ENCODE data around the gene ERLIN1.
"Not testable (repeated sequence)": the region's sequence is repeated elsewhere in the genome, so short reads cannot be mapped to it uniquely, and the experiment has no call there.

Gene ERLIN1

DNA sequence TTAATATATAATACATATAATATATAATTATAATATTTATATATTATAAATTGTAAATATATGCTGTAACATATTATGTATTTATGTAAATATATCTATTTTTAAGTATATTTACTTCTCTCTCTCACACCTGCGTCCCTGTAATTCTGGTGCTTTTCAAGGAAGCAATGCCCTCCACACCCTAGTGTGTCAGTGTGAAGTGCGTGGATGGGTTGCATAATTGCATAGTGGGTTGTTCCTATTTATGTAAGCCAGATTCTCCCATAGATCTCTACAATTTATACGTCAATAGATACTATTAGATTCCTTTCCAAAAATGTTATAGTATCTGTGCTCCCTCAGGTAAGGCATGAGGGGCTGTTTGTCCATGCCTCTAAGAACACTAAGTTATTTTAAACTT, 54.3 kb downstream of the ERLIN1 start:
- CTCF ChIA-PET, result interaction anchor here (1.0 to 1.3 kb wide), 2 partner anchors 13 to 33 kb away, joined by 3 read pairs; no protein-coding TSS in a partner anchor
- TF ChIP-seq, protein P1, sequence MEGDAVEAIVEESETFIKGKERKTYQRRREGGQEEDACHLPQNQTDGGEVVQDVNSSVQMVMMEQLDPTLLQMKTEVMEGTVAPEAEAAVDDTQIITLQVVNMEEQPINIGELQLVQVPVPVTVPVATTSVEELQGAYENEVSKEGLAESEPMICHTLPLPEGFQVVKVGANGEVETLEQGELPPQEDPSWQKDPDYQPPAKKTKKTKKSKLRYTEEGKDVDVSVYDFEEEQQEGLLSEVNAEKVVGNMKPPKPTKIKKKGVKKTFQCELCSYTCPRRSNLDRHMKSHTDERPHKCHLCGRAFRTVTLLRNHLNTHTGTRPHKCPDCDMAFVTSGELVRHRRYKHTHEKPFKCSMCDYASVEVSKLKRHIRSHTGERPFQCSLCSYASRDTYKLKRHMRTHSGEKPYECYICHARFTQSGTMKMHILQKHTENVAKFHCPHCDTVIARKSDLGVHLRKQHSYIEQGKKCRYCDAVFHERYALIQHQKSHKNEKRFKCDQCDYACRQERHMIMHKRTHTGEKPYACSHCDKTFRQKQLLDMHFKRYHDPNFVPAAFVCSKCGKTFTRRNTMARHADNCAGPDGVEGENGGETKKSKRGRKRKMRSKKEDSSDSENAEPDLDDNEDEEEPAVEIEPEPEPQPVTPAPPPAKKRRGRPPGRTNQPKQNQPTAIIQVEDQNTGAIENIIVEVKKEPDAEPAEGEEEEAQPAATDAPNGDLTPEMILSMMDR (IDR thresholded peaks at IDR 0.05; ENCODE audit: control extremely low read depth, extremely low read depth, low read depth, missing control alignments), result no peak
- POLR2A ChIA-PET, result no interaction called here
- no peak for DNase-seq (ENCODE audit: extremely low spot score)

DNA sequence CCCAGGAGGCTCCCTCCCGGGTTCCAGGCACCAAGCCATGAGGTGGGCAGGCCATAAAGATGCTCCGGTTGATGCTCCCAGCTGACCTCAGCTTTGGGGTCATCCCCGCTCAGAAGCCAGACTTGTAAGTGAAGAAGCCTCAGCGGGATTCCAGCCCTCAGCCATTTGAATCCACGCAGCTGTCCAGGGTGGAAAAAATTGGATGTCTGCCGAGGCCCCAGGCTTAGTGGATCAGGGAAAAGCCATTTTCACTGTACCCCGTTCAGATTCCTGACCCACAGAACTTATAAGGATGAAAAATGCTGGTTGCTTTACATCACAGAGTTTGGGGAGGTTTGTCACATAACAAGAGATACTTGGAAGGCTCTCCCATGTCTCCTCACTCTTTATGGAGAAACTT, 55.0 kb downstream of the ERLIN1 start:
- CTCF ChIA-PET, result no interaction called here

DNA sequence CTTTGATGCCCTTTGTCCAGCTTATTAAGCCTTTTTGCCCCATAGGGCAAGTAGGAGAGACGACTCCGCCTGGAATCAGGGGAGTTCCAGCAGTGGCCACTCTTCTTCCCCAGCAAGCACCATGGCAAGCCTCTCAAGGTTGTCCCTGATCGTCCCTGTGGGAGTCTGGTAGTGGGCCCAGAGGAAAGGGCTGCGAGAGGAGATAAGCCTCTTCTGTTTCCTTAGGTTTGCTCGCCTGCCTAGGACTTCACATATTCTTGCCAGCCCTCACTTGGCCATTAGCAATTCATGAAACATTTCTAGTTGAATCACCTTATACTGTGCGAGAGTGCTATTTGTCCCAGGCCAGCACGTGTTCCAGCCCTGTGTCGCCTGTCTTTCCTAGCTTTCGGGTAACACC, 56.4 kb downstream of the ERLIN1 start:
- ChIA-PET POLR2A (interaction anchor here (0.6 kb wide), 1 partner anchor 1254 kb away, joined by 3 read pairs; no protein-coding TSS in a partner anchor), CTCF (interaction anchor here (0.7 to 1.5 kb wide), 3 partner anchors 10 to 284 kb away, joined by 3 read pairs; no protein-coding TSS in a partner anchor)
- no peak for DNase-seq (ENCODE audit: extremely low spot score)
- TF ChIP-seq, protein P1 (IDR thresholded peaks at IDR 0.05; ENCODE audit: control extremely low read depth, extremely low read depth, low read depth, missing control alignments), result no peak

More for the DNA sequence above, 55.0 kb downstream of the ERLIN1 start:
- TF ChIP-seq, protein P1 (IDR thresholded peaks at IDR 0.05; ENCODE audit: control extremely low read depth, extremely low read depth, low read depth, missing control alignments), result no peak
- POLR2A ChIA-PET, result no interaction called here
- no peak for DNase-seq (ENCODE audit: extremely low spot score)

DNA sequence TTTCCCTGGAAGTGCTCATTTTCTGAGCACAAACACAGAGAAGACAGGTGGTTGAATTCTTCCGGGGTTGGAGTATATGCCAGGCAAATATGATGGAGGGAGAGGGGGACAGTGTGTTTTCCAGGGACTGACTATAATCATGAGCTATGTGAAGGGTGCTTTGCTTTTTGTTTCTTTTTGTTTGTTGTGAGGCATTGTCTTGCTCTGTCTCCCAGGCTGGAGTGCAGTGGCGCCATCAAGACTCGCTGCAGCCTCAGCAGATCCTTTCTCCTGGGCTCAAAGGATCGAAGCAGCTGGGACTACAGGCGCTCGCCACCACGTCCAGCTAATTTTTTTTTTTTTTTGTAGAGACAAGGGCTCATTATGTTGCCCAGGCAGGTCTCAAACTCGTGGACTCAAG, 56.9 kb downstream of the ERLIN1 start:
- TF ChIP-seq, protein P1 (IDR thresholded peaks at IDR 0.05; ENCODE audit: control extremely low read depth, extremely low read depth, low read depth, missing control alignments), result no peak
- ChIA-PET CTCF (interaction anchor here (0.7 to 1.5 kb wide), 4 partner anchors 10 to 283 kb away, joined by 3 read pairs; no protein-coding TSS in a partner anchor), POLR2A (interaction anchor here (0.6 kb wide), 1 partner anchor 1253 kb away, joined by 3 read pairs; no protein-coding TSS in a partner anchor)
- no peak for DNase-seq (ENCODE audit: extremely low spot score)

DNA sequence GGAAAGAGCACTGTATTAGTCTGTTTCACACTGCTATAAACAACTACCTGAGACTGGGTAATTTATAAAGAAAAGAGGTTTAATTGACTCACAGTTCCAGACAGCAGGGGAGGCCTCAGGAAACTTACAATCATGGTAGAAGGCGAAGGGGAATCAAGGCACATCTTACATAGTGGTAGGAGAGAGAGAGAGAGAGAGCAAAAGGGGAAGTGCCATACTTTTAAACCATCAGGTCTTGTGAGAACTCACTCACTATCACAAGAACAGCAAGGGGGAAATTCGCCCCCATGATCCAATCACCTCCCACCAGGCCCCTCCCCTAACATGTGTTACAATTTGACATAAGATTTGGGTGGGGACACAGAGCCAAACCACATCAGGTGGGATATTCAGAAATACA, 60.5 kb downstream of the ERLIN1 start:
- CTCF ChIA-PET, POLR2A ChIA-PET: not testable (repeated sequence)

DNA sequence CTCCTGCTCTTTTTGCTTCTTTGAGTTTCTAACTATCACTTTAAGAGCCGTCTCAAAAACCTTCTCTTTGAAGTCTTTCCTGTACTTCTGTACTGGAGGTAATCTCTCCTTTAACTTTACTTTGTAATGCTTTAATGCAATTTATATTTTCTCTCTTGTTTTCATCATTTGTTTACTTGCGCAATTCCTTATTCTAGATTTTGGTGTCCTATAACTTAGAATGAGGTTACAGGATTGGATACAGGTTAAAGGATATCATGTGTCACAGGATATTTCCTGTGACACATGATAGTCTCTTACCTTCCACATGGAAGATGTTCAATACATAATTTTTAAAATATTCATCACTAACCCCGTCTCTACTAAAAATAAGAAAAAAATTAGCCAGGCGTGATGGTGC, 61.7 kb downstream of the ERLIN1 start:
- no peak for DNase-seq (ENCODE audit: extremely low spot score)
- TF ChIP-seq, protein P1 (IDR thresholded peaks at IDR 0.05; ENCODE audit: control extremely low read depth, extremely low read depth, low read depth, missing control alignments), result no peak
- POLR2A ChIA-PET, result no interaction called here
- CTCF ChIA-PET, result no interaction called here

More for the DNA sequence above, 60.5 kb downstream of the ERLIN1 start:
- DNase-seq (ENCODE audit: extremely low spot score), result not testable (repeated sequence)

DNA sequence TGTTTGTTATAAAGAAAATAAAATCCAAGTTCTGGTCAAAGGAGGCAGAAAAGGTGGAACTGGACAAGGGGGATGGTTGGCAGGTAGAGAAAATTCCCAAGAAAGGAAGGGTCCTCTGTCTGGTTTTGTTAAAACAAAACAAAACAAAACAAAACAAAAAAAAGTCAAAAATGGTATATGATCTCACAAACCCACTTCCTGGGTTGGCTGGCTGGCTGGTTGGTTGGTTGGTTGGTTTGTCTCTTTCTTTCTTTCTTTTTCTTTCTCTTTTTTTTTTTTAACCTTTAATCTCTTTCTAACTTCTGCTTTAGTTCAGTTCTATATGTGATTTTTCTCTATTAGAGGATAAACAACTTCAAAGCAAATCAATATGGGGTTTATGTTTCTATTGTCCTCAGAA, 63.0 kb downstream of the ERLIN1 start:
- TF ChIP-seq, protein P1 (IDR thresholded peaks at IDR 0.05; ENCODE audit: control extremely low read depth, extremely low read depth, low read depth, missing control alignments), result no peak
- no peak for DNase-seq (ENCODE audit: extremely low spot score)
- ChIA-PET POLR2A (no interaction called here), CTCF (interaction anchor here (1.0 kb wide), 1 partner anchor 113 kb away, joined by 3 read pairs; the partner anchor contains the start of gene DNMBP)

All from GM10248 (cell line).